Parathyroid adenoma (tissue), 2 donors: ENCODE results near the gene GNAS.

Experiments
- H2AFZ ChIP-seq: fragments of 300-600 bp; sonication (generic); one replicate; pipeline ENCODE4 v1.7.0; 2017; ENCODE audit warnings: antibody characterized with exemption, mild to moderate bottlenecking
- H3K27ac ChIP-seq: fragments of 300-600 bp; sonication (generic); one replicate; pipeline ENCODE4 v1.7.0; 2017
- H3K27me3 ChIP-seq: fragments of 300-600 bp; sonication (generic); one replicate; pipeline ENCODE4 v1.7.0; 2017; ENCODE audit warnings: low read length; ENCODE audit not compliant: control insufficient read depth, insufficient read depth
- H3K36me3 ChIP-seq: fragments of 300-600 bp; sonication (generic); one replicate; pipeline ENCODE4 v1.7.0; 2017; ENCODE audit warnings: low read length; ENCODE audit not compliant: control insufficient read depth, insufficient read depth
- H3K4me1 ChIP-seq: fragments of 300-600 bp; sonication (generic); one replicate; pipeline ENCODE4 v1.7.0; 2017; ENCODE audit warnings: control low read depth
- H3K4me2 ChIP-seq: fragments of 300-600 bp; sonication (generic); one replicate; pipeline ENCODE4 v1.7.0; 2017; ENCODE audit warnings: low read length
- H3K4me3 ChIP-seq: fragments of 300-600 bp; sonication (generic); one replicate; pipeline ENCODE4 v1.7.0; 2017; ENCODE audit warnings: low read depth, low read length
- H3K79me2 ChIP-seq: fragments of 300-600 bp; sonication (generic); one replicate; pipeline ENCODE4 v1.7.0; 2017; ENCODE audit warnings: control low read depth
- H3K9ac ChIP-seq: fragments of 300-600 bp; sonication (generic); one replicate; pipeline ENCODE4 v1.7.0; 2017; ENCODE audit warnings: mild to moderate bottlenecking
- H3K9me3 ChIP-seq: fragments of 300-600 bp; sonication (generic); one replicate; pipeline ENCODE4 v1.7.0; 2017; ENCODE audit warnings: low read length; ENCODE audit not compliant: control insufficient read depth
- CTCF ChIP-seq: fragments of 300-600 bp; sonication (generic); IDR thresholded peaks from one replicate; pipeline ENCODE4 v1.7.0; 2017; ENCODE audit warnings: antibody characterized with exemption, mild to moderate bottlenecking
- donor health status: primary hyperparathyroidism.

GNAS gene

GRCh38 chr20:58892141-58892931, 39.8 kb downstream of the GNAS start:
- TF ChIP-seq CTCF, result peak; percentile 2
- H3K9ac ChIP-seq, result peak overlapping the region; percentile 95
- peaks cover 31% of the 10 kb centered on the region for H3K4me1 ChIP-seq

GRCh38 chr20:58892932-58893224, 40.4 kb downstream of the GNAS start:
- no peak for TF ChIP-seq CTCF
- H3K4me2 ChIP-seq, result peak overlapping the region; percentile 60
- peak overlapping the region; percentile 34 for H3K9ac ChIP-seq
- H3K9me3 ChIP-seq, result no peaks in the 10 kb centered on the region
- H3K36me3 ChIP-seq, result no peaks in the 10 kb centered on the region
- H3K4me3 ChIP-seq, result peak overlapping the region; percentile 89
- H3K27me3 ChIP-seq, result no peaks in the 10 kb centered on the region
- peaks cover 36% of the 10 kb centered on the region for H3K4me1 ChIP-seq
- H3K79me2 ChIP-seq, result peaks cover 53% of the 10 kb centered on the region
- peak overlapping the region; percentile 98 for H3K27ac ChIP-seq
- peak overlapping the region; percentile 69 for H2AFZ ChIP-seq

More at GRCh38 chr20:58892141-58892931, 39.8 kb downstream of the GNAS start:
- H3K4me2 ChIP-seq, result peak overlapping the region; percentile 60
- no peaks in the 10 kb centered on the region for H3K36me3 ChIP-seq
- H3K9me3 ChIP-seq, result no peaks in the 10 kb centered on the region
- no peaks in the 10 kb centered on the region for H3K27me3 ChIP-seq
- H3K27ac ChIP-seq, result peak overlapping the region; percentile 98
- H3K4me3 ChIP-seq, result peak overlapping the region; percentile 89
- peaks cover 47% of the 10 kb centered on the region for H3K79me2 ChIP-seq
- H2AFZ ChIP-seq, result peak overlapping the region; percentile 84

GRCh38 chr20:58893355-58894120, 41.0 kb downstream of the GNAS start:
- H3K27me3 ChIP-seq, result no peaks in the 10 kb centered on the region
- peak overlapping the region; percentile 60 for H3K4me2 ChIP-seq
- H3K36me3 ChIP-seq, result no peaks in the 10 kb centered on the region
- peak overlapping the region; percentile 98 for H3K27ac ChIP-seq
- TF ChIP-seq CTCF, result no peak
- H3K9me3 ChIP-seq, result no peaks in the 10 kb centered on the region
- H2AFZ ChIP-seq, result no peak overlapping the region
- peaks cover 38% of the 10 kb centered on the region for H3K4me1 ChIP-seq
- H3K4me3 ChIP-seq, result peak overlapping the region; percentile 89
- no peak overlapping the region for H3K9ac ChIP-seq
- H3K79me2 ChIP-seq, result peaks cover 59% of the 10 kb centered on the region

GRCh38 chr20:58894652-58895447, 42.3 kb downstream of the GNAS start:
- Histone ChIP-seq H3K9me3 (no peaks in the 10 kb centered on the region), H3K9ac (no peak overlapping the region), H3K27ac (peak overlapping the region; percentile 29), H3K4me1 (peaks cover 38% of the 10 kb centered on the region), H3K79me2 (peaks cover 71% of the 10 kb centered on the region), H3K36me3 (no peaks in the 10 kb centered on the region), H3K4me2 (peak overlapping the region; percentile 60), H2AFZ (no peak overlapping the region), H3K4me3 (peak overlapping the region; percentile 19), H3K27me3 (no peaks in the 10 kb centered on the region)
- no peak for TF ChIP-seq CTCF
